ENCODE results near the gene ANO1. TPM values are rescaled to one million over a fixed set of nuclear protein-coding genes. Genes with fewer than 3 reads are reported as not detected.
A peak's percentile ranks its signal among the peaks of the same experiment; 100 is the strongest.

ANO1 gene
- total and polyA plus RNA-seq, 2 of the 8 experiments (the other 6 are each of a cell fraction or from before 2014, with no cell fraction given) = 4.7 to 5.0 TPM

DNA sequence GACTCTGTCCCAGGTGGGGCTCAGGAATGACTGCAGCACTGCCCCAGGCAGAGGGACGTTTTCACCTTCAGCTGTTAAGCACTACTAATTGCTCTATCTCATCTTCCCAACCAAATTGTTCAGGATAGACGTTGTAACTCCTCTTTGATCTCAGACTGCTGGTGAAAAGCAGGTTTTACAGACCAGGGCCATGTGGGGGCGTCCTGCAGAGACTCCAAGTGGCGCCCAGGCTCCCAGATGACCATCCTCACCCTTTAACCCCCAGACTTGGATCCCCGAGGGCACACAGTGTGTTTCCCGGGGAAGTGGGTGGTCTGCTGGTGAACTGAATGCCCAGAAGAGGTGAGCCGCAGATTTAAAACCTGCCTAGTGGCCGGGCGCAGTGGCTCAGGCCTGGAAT, 148.8 kb downstream of the ANO1 start:
- Histone ChIP-seq H2AFZ (ENCODE audit: low read length) (no peak overlapping the region), H2BK20ac (ENCODE audit: low read length) (peak overlapping the region; percentile 98; the same call in 1 of the 2 replicates), H3K4me2 (ENCODE audit: insufficient read depth in 1 of 2, low read depth in 2 of 2, low read length in 2 of 2) (no peak overlapping the region), H4K20me1 (replicated peaks in 1 of 2; ENCODE audit: control insufficient read depth in 1 of 2, insufficient read depth in 2 of 2, low read length in 2 of 2) (no peaks in the 10 kb centered on the region), H3K23me2 (ENCODE audit: low read depth, low read length) (no peaks in the 10 kb centered on the region), H3K9ac (replicated peaks in 1 of 4; ENCODE audit: extremely low read depth in 1 of 4, low read depth in 3 of 4, low read length in 3 of 4) (no peak overlapping the region), H3K27ac (ENCODE audit: low read depth, low read length) (no peak overlapping the region), H3K36me3 (ENCODE audit: control insufficient read depth in 2 of 4, insufficient read depth in 4 of 4, low read length in 3 of 4) (no peaks in the 10 kb centered on the region), H2BK12ac (ENCODE audit: low read depth, low read length) (peak overlapping the region; percentile 84; the same call in 1 of the 2 replicates), H2BK15ac (ENCODE audit: low read length) (peak overlapping the region; percentile 65; the same call in 1 of the 2 replicates), H4K8ac (ENCODE audit: extremely low read depth, insufficient read depth, low read length) (no peak overlapping the region), H3K4me1 (replicated peaks in 1 of 4; ENCODE audit: control insufficient read depth in 3 of 4, insufficient read depth in 4 of 4, low read length in 3 of 4) (peaks cover 4 to 13% (median 10%) of the 10 kb centered on the region in 4 experiments), H3K56ac (replicated peaks; ENCODE audit: insufficient read length, low read depth, low read length) (no peak overlapping the region), H3K79me2 (ENCODE audit: control insufficient read depth in 1 of 2, insufficient read depth in 2 of 2, low read length in 2 of 2) (no peaks in the 10 kb centered on the region), H3K4ac (replicated peaks; ENCODE audit: insufficient read length, low read depth, low read length) (no peak overlapping the region), H3K23ac (ENCODE audit: insufficient read length) (no peak overlapping the region), H4K5ac (ENCODE audit: insufficient read length, low read depth, low read length) (no peak overlapping the region), H3K4me3 (ENCODE audit: extremely low read depth in 1 of 4, insufficient read depth in 2 of 4, low read depth in 3 of 4, low read length in 4 of 4) (no peak overlapping the region), H3K18ac (ENCODE audit: extremely low read depth, low read length) (peak overlapping the region; percentile 83), H2BK5ac (ENCODE audit: low read depth, low read length) (peak overlapping the region; percentile 90; the same call in 1 of the 2 replicates), H3K9me3 (ENCODE audit: insufficient read depth in 2 of 2, low read depth in 1 of 2, low read length in 1 of 2) (no peaks in the 10 kb centered on the region), H3K27me3 (replicated peaks in 1 of 4; ENCODE audit: control insufficient read depth in 3 of 4, extremely low read depth in 1 of 4, insufficient read depth in 3 of 4, low read length in 3 of 4) (no peaks in the 10 kb centered on the region), H2BK120ac (replicated peaks; ENCODE audit: low read depth, low read length) (no peak overlapping the region), H2AK5ac (ENCODE audit: low read depth, low read length) (no peak overlapping the region), H3K14ac (ENCODE audit: insufficient read length) (no peak overlapping the region), H3K79me1 (ENCODE audit: low read depth, low read length) (no peaks in the 10 kb centered on the region), H4K91ac (replicated peaks; ENCODE audit: insufficient read length, low read length) (peak overlapping the region; percentile 63)
- TF ChIP-seq MAFK (IDR thresholded peaks at IDR 0.05; ENCODE audit: low read depth, low read length) (no peak), MAX (IDR thresholded peaks at IDR 0.05) (peak; percentile 51), GABPA (IDR thresholded peaks at IDR 0.05; ENCODE audit: borderline replicate concordance, insufficient read depth, low read length) (no peak), POU5F1 (IDR thresholded peaks at IDR 0.05; ENCODE audit: low read depth, low read length) (no peak), RAD21 (IDR thresholded peaks at IDR 0.05 in 1 of 2, conservative IDR thresholded peaks at IDR 0.05 in 1 of 2; ENCODE audit: low read depth in 2 of 2, low read length in 2 of 2) (peak; percentile 53 to 57)
- TF ChIP-seq, protein P1, sequence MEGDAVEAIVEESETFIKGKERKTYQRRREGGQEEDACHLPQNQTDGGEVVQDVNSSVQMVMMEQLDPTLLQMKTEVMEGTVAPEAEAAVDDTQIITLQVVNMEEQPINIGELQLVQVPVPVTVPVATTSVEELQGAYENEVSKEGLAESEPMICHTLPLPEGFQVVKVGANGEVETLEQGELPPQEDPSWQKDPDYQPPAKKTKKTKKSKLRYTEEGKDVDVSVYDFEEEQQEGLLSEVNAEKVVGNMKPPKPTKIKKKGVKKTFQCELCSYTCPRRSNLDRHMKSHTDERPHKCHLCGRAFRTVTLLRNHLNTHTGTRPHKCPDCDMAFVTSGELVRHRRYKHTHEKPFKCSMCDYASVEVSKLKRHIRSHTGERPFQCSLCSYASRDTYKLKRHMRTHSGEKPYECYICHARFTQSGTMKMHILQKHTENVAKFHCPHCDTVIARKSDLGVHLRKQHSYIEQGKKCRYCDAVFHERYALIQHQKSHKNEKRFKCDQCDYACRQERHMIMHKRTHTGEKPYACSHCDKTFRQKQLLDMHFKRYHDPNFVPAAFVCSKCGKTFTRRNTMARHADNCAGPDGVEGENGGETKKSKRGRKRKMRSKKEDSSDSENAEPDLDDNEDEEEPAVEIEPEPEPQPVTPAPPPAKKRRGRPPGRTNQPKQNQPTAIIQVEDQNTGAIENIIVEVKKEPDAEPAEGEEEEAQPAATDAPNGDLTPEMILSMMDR (IDR thresholded peaks at IDR 0.05; ENCODE audit: control extremely low read depth in 1 of 3, insufficient read depth in 1 of 3, low read depth in 1 of 3, low read length in 3 of 3) = peak; percentile 53 to 73 (median 64)
- FAIRE-seq (no peak), DNase-seq (ENCODE audit: low read depth in 1 of 2, low spot score in 2 of 2) (peak in 1 of 2 experiments; percentile 75)
- 60% methylated on average over 9 of the region's 9 CpGs; no CpG with 5 or more reads in 1 of the 2 experiments for WGBS, 2 experiments (ENCODE audit: extremely low coverage in 1 of 2, insufficient coverage in 1 of 2, insufficient read length in 1 of 2, insufficient replicate concordance in 2 of 2, low coverage in 1 of 2, low lambda C conversion rate in 2 of 2, missing lambda C conversion rate in 1 of 2)
- CTCF ChIA-PET (ENCODE audit: partially characterized antibody) = interaction anchor here (0.7 to 1.6 kb wide), 11 partner anchors 13 to 278 kb away, joined by 3 to 7 read pairs (median 3); no protein-coding TSS in a partner anchor
- POLR2A ChIA-PET (ENCODE audit: partially characterized antibody) = interaction anchor here (1.4 to 1.8 kb wide), 2 partner anchors 18 to 43 kb away, joined by 4 to 5 read pairs; no protein-coding TSS in a partner anchor
